H1 (cell line): Measurements from ENCODE around the gene MRPL41. TPM values are rescaled to one million over a fixed set of nuclear protein-coding genes. Genes with fewer than 3 reads are reported as not detected.

Experiments
- ATF3 ChIP-seq: IDR thresholded peaks from 2 replicates; pipeline ENCODE4 v1.6.1; 2011; ENCODE audit warnings: low read depth, mild to moderate bottlenecking, low read length; ENCODE audit not compliant: insufficient read depth
- BACH1 ChIP-seq: IDR thresholded peaks from 2 replicates; pipeline ENCODE4 v1.6.1; 2012; ENCODE audit warnings: low read length, improper control_type of control experiment
- CBX5 ChIP-seq: fragments of 300-800, 300-1000 bp; sonication (generic); IDR thresholded peaks from 2 replicates; pipeline ENCODE4 v1.7.1; 2016; ENCODE audit warnings: antibody characterized with exemption, low read length, low read depth
- CHD1 ChIP-seq: IDR thresholded peaks from 2 replicates; pipeline ENCODE4 v1.6.1; 2012; ENCODE audit warnings: low read depth, low read length, improper control_type of control experiment
- CTCF ChIP-seq, 3 experiments: IDR thresholded peaks; 1 replicate in 2 of 3; 2 replicates in 1 of 3; pipeline versions ENCODE4 v1.5.1 to v1.6.1; 2011; ENCODE audit warnings: low read length in 3 of 3, mild to moderate bottlenecking in 3 of 3, inconsistent platforms in 2 of 3, low read depth in 1 of 3, moderate library complexity in 1 of 3; ENCODE audit not compliant: insufficient read depth in 1 of 3; ENCODE audit errors: control extremely low read depth in 1 of 3
- E2F6 ChIP-seq: IDR thresholded peaks from 2 replicates; pipeline ENCODE4 v1.6.1; 2012; ENCODE audit warnings: inconsistent platforms
- EZH2 ChIP-seq: fragments of 200-600 bp; sonication (generic); IDR thresholded peaks from 2 replicates; pipeline ENCODE4 v1.7.1; 2012; ENCODE audit warnings: low read depth, mild to moderate bottlenecking, moderate library complexity, low read length, inconsistent platforms; ENCODE audit not compliant: severe bottlenecking
- FOSL1 ChIP-seq: IDR thresholded peaks from 2 replicates; pipeline ENCODE4 v1.6.1; 2011; ENCODE audit warnings: mild to moderate bottlenecking, low read depth, low read length, moderate library complexity; ENCODE audit not compliant: insufficient read depth
- JUND ChIP-seq: IDR thresholded peaks from 2 replicates; pipeline ENCODE4 v1.6.1; 2011; ENCODE audit warnings: mild to moderate bottlenecking, improper control_type of control experiment, low read length
- NANOG ChIP-seq: IDR thresholded peaks from 2 replicates; pipeline ENCODE4 v1.6.1; 2011; ENCODE audit warnings: low read length, low read depth, mild to moderate bottlenecking, inconsistent platforms; ENCODE audit not compliant: insufficient read depth, poor library complexity, severe bottlenecking
- PHF8 ChIP-seq: fragments of 200-600 bp; sonication (generic); conservative IDR thresholded peaks from 2 replicates; pipeline ENCODE4 v1.7.1; 2012; ENCODE audit warnings: low read depth, mild to moderate bottlenecking, inconsistent platforms, low read length, moderate library complexity
- RBBP5 ChIP-seq: IDR thresholded peaks from 2 replicates; pipeline ENCODE4 v1.7.1; 2012; ENCODE audit warnings: low read depth, mild to moderate bottlenecking, inconsistent platforms, low read length, moderate library complexity, borderline replicate concordance
- RNF2 ChIP-seq: fragments of 200-900, 300-1000 bp; sonication (generic); IDR thresholded peaks from 2 replicates; pipeline ENCODE4 v1.7.1; 2016; ENCODE audit warnings: borderline replicate concordance, low read depth, mild to moderate bottlenecking, antibody characterized with exemption, low read length; ENCODE audit not compliant: poor library complexity, severe bottlenecking; ENCODE audit errors: missing control alignments
- SIRT6 ChIP-seq: IDR thresholded peaks from one replicate; pipeline ENCODE4 v1.7.1; 2012; ENCODE audit warnings: low read length, inconsistent platforms
- SIX5 ChIP-seq: IDR thresholded peaks from 2 replicates; pipeline ENCODE4 v1.6.1; 2011; ENCODE audit warnings: mild to moderate bottlenecking, low read depth, low read length
- TBP ChIP-seq: IDR thresholded peaks from 2 replicates; pipeline ENCODE4 v1.6.1; 2011; ENCODE audit warnings: low read depth, low read length, improper control_type of control experiment
- USF2 ChIP-seq: IDR thresholded peaks from 2 replicates; pipeline ENCODE4 v1.6.1; 2011; ENCODE audit warnings: low read length, improper control_type of control experiment
- YY1 ChIP-seq: IDR thresholded peaks from 2 replicates; pipeline ENCODE4 v1.6.1; 2011; ENCODE audit warnings: low read depth, mild to moderate bottlenecking, low read length
- polyA plus RNA-seq, 7 experiments: library from polyadenylated mRNA; depleted of rRNA in 3 of 7; stranded (reverse) in 5 of 7; unstranded in 2 of 7; fragments of >200 nt in 5 of 7; fragments of 200-250 nt in 2 of 7; gene quantifications; 1 replicate in 5 of 7; 2 replicates in 1 of 7; 4 replicates in 1 of 7; pipeline versions ENCODE4 v1.2.1 to v1.2.3, GENCODE V29; 2011 to 2013; ENCODE audit warnings: missing spikeins in 2 of 7, mixed read lengths in 2 of 7
- total RNA-seq: library from RNA; stranded (reverse); fragmentation: NEBNext Ultra II Directional; extraction: Animal tissue kit (Norgen Biotek cat#: 25700); gene quantifications from 2 replicates; pipeline ENCODE4 v1.2.1, GENCODE V29; 2021

MRPL41 gene
- total and polyA plus RNA-seq, 2 of the 8 experiments (the other 6 are each of a cell fraction or from before 2014, with no cell fraction given), result 47.2 to 58.1 TPM

- TF ChIP-seq CTCF (IDR thresholded peaks at IDR 0.05; ENCODE audit: control extremely low read depth in 1 of 3, insufficient read depth in 1 of 3, low read depth in 1 of 3, low read length in 3 of 3) (peak in 2 of 3 experiments; percentile 65 to 98; a peak in 3 of 4 replicates), USF2 (no peak), CHD1 (no peak), JUND (no peak), ATF3 (no peak), SIRT6 (no peak), RNF2 (no peak), PHF8 (no peak; the same call in 1 of the 2 replicates), RBBP5 (no peak), BACH1 (0 out of 2 replicates have a peak, but pooled peaks have one; percentile 29), E2F6 (peak; percentile 38; the same call in 1 of the 2 replicates), NANOG (no peak), SIX5 (no peak), YY1 (no peak), TBP (peak; percentile 48; the same call in 1 of the 2 replicates), EZH2 (no peak), FOSL1 (no peak), CBX5 (no peak)
These were observed at the start of gene MRPL41 (continued) for GRCh38 chr9:137551264-137552021.
